Fibroblast of lung (primary cell): ENCODE measurements around the gene STRA8. TPM values are rescaled to one million over a fixed set of nuclear protein-coding genes. Genes with fewer than 3 reads are reported as not detected.

ENCODE experiments used
- DNase-seq, 2 donors: peaks; one replicate each; pipeline versions ENCODE4 v3.0.0 to v3.0.0-alpha.2; 2010; ENCODE audit warnings: low read depth in 2 of 2
- H2AFZ ChIP-seq: 2 replicates; pipeline ENCODE4 v1.5.1; 2012; ENCODE audit warnings: low read length, control low read depth, inconsistent platforms
- H3K27ac ChIP-seq: 2 replicates; pipeline ENCODE4 v1.5.1; 2011; ENCODE audit warnings: low read length, control low read depth; ENCODE audit not compliant: insufficient read depth
- H3K27me3 ChIP-seq: 2 replicates; pipeline ENCODE4 v1.5.1; 2011; ENCODE audit warnings: mild to moderate bottlenecking, low read length; ENCODE audit not compliant: control insufficient read depth, insufficient read depth
- H3K36me3 ChIP-seq: 2 replicates; pipeline ENCODE4 v1.5.1; 2011; ENCODE audit warnings: low read length; ENCODE audit not compliant: control insufficient read depth, insufficient read depth
- H3K4me1 ChIP-seq: 2 replicates; pipeline ENCODE4 v1.5.1; 2011; ENCODE audit warnings: low read length; ENCODE audit not compliant: control insufficient read depth, insufficient read depth; ENCODE audit errors: extremely low read depth
- H3K4me2 ChIP-seq: 2 replicates; pipeline ENCODE4 v1.5.1; 2011; ENCODE audit warnings: low read length, control low read depth; ENCODE audit not compliant: insufficient read depth; ENCODE audit errors: extremely low read depth
- H3K4me3 ChIP-seq, 4 experiments: fragments of 200-600 bp in 1 of 4; sonication (generic) in 1 of 4; replicated peaks in 1 of 4; 2 replicates each; pipeline ENCODE4 v1.5.1; 2011 to 2016; ENCODE audit warnings: low read length in 4 of 4, low read depth in 3 of 4, mild to moderate bottlenecking in 3 of 4, control low read depth in 2 of 4, inconsistent platforms in 1 of 4, mixed read lengths in 1 of 4; ENCODE audit not compliant: insufficient read depth in 1 of 4; ENCODE audit errors: control extremely low read depth in 1 of 4
- H3K79me2 ChIP-seq: 2 replicates; pipeline ENCODE4 v1.5.1; 2012; ENCODE audit warnings: mild to moderate bottlenecking, low read length, inconsistent platforms; ENCODE audit not compliant: control insufficient read depth, insufficient read depth
- H3K9ac ChIP-seq: 2 replicates; pipeline ENCODE4 v1.5.1; 2011; ENCODE audit warnings: mild to moderate bottlenecking, low read length, control low read depth; ENCODE audit not compliant: insufficient read depth
- H3K9me3 ChIP-seq: 2 replicates; pipeline ENCODE4 v1.5.1; 2012; ENCODE audit warnings: low read depth, low read length; ENCODE audit not compliant: control insufficient read depth, insufficient read depth
- H4K20me1 ChIP-seq: 2 replicates; pipeline ENCODE4 v1.5.1; 2011; ENCODE audit warnings: low read length; ENCODE audit not compliant: control insufficient read depth, insufficient read depth; ENCODE audit errors: extremely low read depth
- CTCF ChIP-seq, 2 donors: IDR thresholded peaks in 1 of 2; conservative IDR thresholded peaks in 1 of 2; 1 replicate in 1 of 2; 2 replicates in 1 of 2; pipeline ENCODE4 v1.5.1; 2011 to 2012; ENCODE audit warnings: low read length in 2 of 2, control low read depth in 1 of 2, inconsistent platforms in 1 of 2, low read depth in 1 of 2, mild to moderate bottlenecking in 1 of 2
- EZH2 ChIP-seq: IDR thresholded peaks from 2 replicates; pipeline ENCODE4 v1.5.1; 2012; ENCODE audit warnings: low read length, control low read depth, mild to moderate bottlenecking; ENCODE audit errors: missing control alignments
- polyA minus RNA-seq: library from RNA; depleted of rRNA, polyadenylated mRNA; stranded (reverse); fragments of >200 nt; gene quantifications from 2 replicates; pipeline ENCODE4 v1.2.3, GENCODE V29; 2011; ENCODE audit warnings: low replicate concordance
- polyA plus RNA-seq, 2 donors: library from polyadenylated mRNA; depleted of rRNA in 1 of 2; stranded (reverse) in 1 of 2; unstranded in 1 of 2; fragments of >200 nt; gene quantifications; 2 replicates each; pipeline ENCODE4 v1.2.1, GENCODE V29; 2011 to 2012; ENCODE audit warnings: missing spikeins in 1 of 2
- total RNA-seq: library from RNA; depleted of rRNA; stranded (reverse); fragments of >200 nt; gene quantifications from 2 replicates; pipeline ENCODE4 v1.2.1, GENCODE V29; 2014

STRA8 gene
- total RNA-seq, result not detected in 2 replicates
- not detected in 2 replicates for polyA plus RNA-seq
- not detected in 2 replicates for polyA plus RNA-seq (2012)
- not detected in 2 replicates for polyA minus RNA-seq

GRCh38 chr7:135233570-135233969 is at the start of gene STRA8:
Gene STRA8, plus strand, starts transcription at chr7:135233838. Its CDS starts 6,687 bp downstream, at chr7:135240525.
- Histone ChIP-seq H3K9ac (no peak within 1 kb of the TSS), H3K27ac (no peak within 1 kb of the TSS), H3K4me3 (no peak within 1 kb of the TSS), H2AFZ (no peak within 1 kb of the TSS), H3K4me2 (no peak within 1 kb of the TSS), H3K4me1 (no peaks in the 10 kb centered on the region), H3K27me3 (no peaks in the 10 kb centered on the region), H4K20me1 (no peaks in the 10 kb centered on the region), H3K9me3 (no peaks in the 10 kb centered on the region), H3K79me2 (no peaks in the 10 kb centered on the region), H3K36me3 (no peaks in the 10 kb centered on the region)
- TF ChIP-seq EZH2 (no peak), CTCF (conservative IDR thresholded peaks at IDR 0.05 in 1 of 2, IDR thresholded peaks at IDR 0.05 in 1 of 2; ENCODE audit: low read depth in 1 of 2, low read length in 2 of 2) (no peak)
- DNase-seq, result no peak

- no peak for DNase-seq
- H3K9me3 ChIP-seq, result peaks cover 2% of the 10 kb centered on the region
- no peak overlapping the region for H3K27ac ChIP-seq
- H3K4me2 ChIP-seq, result no peak overlapping the region
- H4K20me1 ChIP-seq, result no peaks in the 10 kb centered on the region
- no peaks in the 10 kb centered on the region for H3K79me2 ChIP-seq
- H3K4me3 ChIP-seq, result no peak overlapping the region
- H3K27me3 ChIP-seq, result no peaks in the 10 kb centered on the region
- H3K4me1 ChIP-seq, result no peaks in the 10 kb centered on the region
- peaks cover 18% of the 10 kb centered on the region for H3K36me3 ChIP-seq
- no peak overlapping the region for H3K9ac ChIP-seq
- no peak overlapping the region for H2AFZ ChIP-seq
- TF ChIP-seq CTCF (conservative IDR thresholded peaks at IDR 0.05 in 1 of 2, IDR thresholded peaks at IDR 0.05 in 1 of 2; ENCODE audit: low read depth in 1 of 2, low read length in 2 of 2), result no peak
- no peak for TF ChIP-seq EZH2
These were observed 49.3 kb upstream of the STRA8 start for GRCh38 chr7:135184254-135184841.

- TF ChIP-seq CTCF (conservative IDR thresholded peaks at IDR 0.05 in 1 of 2, IDR thresholded peaks at IDR 0.05 in 1 of 2; ENCODE audit: low read depth in 1 of 2, low read length in 2 of 2), result no peak
- TF ChIP-seq EZH2, result no peak
- Histone ChIP-seq H3K36me3 (peaks cover 18% of the 10 kb centered on the region), H3K4me3 (no peak overlapping the region), H3K79me2 (no peaks in the 10 kb centered on the region), H3K9me3 (peaks cover 2% of the 10 kb centered on the region), H3K9ac (no peak overlapping the region), H3K4me1 (no peaks in the 10 kb centered on the region), H4K20me1 (no peaks in the 10 kb centered on the region), H3K27me3 (no peaks in the 10 kb centered on the region), H2AFZ (no peak overlapping the region), H3K27ac (no peak overlapping the region), H3K4me2 (no peak overlapping the region)
- no peak for DNase-seq
These were observed 48.0 kb upstream of the STRA8 start for GRCh38 chr7:135185471-135186260.
